Subcutaneous abdominal adipose tissue (tissue), 5 donors: ENCODE measurements around the gene TMEM235.

Experiments used
- H3K27ac ChIP-seq: one replicate; pipeline ENCODE4 v1.7.0; 2013; ENCODE audit warnings: low read depth, mild to moderate bottlenecking, inconsistent platforms, low read length, moderate library complexity
- H3K27me3 ChIP-seq, 5 donors: one replicate each; pipeline ENCODE4 v1.7.0; 2013; ENCODE audit warnings: low read length in 5 of 5, inconsistent platforms in 1 of 5; ENCODE audit not compliant: control insufficient read depth in 5 of 5, insufficient read depth in 4 of 5
- H3K36me3 ChIP-seq, 5 donors: one replicate each; pipeline ENCODE4 v1.7.0; 2013; ENCODE audit warnings: low read length in 5 of 5; ENCODE audit not compliant: control insufficient read depth in 5 of 5, insufficient read depth in 5 of 5
- H3K4me1 ChIP-seq, 5 donors: one replicate each; pipeline ENCODE4 v1.7.0; 2013; ENCODE audit warnings: low read length in 5 of 5, mild to moderate bottlenecking in 3 of 5, moderate library complexity in 1 of 5; ENCODE audit not compliant: control insufficient read depth in 5 of 5, insufficient read depth in 5 of 5
- H3K4me3 ChIP-seq, 5 donors: one replicate each; pipeline ENCODE4 v1.7.0; 2013; ENCODE audit warnings: low read length in 5 of 5, low read depth in 1 of 5
- H3K9ac ChIP-seq, 5 donors: one replicate each; pipeline ENCODE4 v1.7.0; 2013; ENCODE audit warnings: low read length in 5 of 5, mild to moderate bottlenecking in 4 of 5, moderate library complexity in 3 of 5
- H3K9me3 ChIP-seq, 5 donors: one replicate each; pipeline ENCODE4 v1.7.0; 2013; ENCODE audit warnings: low read length in 5 of 5; ENCODE audit not compliant: control insufficient read depth in 5 of 5
- donor health status: healthy.
- donor health status: healthy.
- donor health status: healthy.
- donor health status: healthy.
- donor health status: healthy.

TMEM235 gene

DNA sequence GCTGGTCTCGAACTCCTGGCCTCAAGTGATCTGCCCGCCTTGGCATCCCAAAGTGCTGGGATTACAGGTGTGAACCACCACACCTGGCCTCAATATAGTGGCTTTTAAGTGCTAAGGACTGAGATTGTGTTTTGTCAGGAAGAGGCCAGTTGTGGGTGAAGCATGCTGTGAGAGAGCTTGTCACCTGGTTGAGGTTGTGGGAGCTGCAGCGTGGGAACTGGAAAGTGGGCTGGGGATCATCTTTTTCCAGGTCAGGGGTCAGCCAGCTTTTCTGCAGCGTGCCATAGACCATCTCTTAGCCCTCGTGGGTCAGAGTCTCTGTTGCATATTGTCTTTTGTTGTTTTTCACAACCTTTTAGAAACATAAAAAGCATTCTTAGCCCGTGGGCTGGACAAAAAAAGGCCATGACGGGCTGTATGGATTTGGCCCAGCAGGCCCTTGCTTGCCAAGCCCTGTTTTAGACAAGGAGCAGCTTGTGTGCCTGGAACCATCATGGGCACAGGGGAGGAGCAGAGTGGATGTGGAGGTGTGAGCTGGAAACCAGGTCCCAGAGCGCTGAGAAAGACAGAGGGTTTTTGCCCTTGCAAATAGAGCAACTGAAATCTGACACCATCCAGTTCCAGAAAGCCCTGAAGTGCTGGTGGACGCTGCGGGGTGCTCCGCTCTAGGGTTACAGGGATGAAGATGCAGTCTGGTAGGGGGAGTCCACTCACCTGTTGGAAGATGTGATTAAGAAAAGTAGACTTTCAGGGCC lies 11.9 kb upstream of the TMEM235 start:
- H3K4me1 ChIP-seq: peaks cover 0 to 12% (median 1%) of the 10 kb centered on the region in 5 donors
- no peak overlapping the region for H3K9ac ChIP-seq
- H3K9me3 ChIP-seq: no peaks in the 10 kb centered on the region
- H3K36me3 ChIP-seq: no peaks in the 10 kb centered on the region
- no peak overlapping the region for H3K27ac ChIP-seq
- no peak overlapping the region for H3K4me3 ChIP-seq
- no peaks in the 10 kb centered on the region for H3K27me3 ChIP-seq

DNA sequence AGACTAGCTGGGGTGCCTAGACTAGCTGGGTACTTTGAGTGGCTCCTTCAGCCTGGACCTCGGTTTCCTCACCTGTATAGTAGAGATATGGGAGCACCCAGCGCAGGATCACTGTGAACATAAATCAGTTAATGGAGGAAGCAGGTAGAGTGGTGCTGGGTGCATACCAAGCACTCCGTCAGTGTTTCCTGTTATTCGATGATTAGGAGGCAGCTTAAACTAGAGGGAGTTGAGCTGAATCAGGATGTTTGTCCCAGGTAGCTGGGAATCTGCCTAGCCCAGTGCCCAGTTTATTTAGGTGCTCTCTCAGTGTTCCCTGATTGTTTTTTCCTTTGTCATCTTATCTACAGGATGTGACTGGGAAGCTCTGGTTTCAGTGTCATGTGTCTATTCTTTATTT lies 8.4 kb upstream of the TMEM235 start:
- no peak overlapping the region for H3K4me3 ChIP-seq
- H3K4me1 ChIP-seq: peaks cover 0 to 23% (median 4%) of the 10 kb centered on the region in 5 donors
- no peaks in the 10 kb centered on the region for H3K36me3 ChIP-seq
- no peak overlapping the region for H3K27ac ChIP-seq
- no peaks in the 10 kb centered on the region for H3K9me3 ChIP-seq
- peaks cover 0 to 7% (median 0%) of the 10 kb centered on the region in 5 donors for H3K27me3 ChIP-seq
- H3K9ac ChIP-seq: no peak overlapping the region

DNA sequence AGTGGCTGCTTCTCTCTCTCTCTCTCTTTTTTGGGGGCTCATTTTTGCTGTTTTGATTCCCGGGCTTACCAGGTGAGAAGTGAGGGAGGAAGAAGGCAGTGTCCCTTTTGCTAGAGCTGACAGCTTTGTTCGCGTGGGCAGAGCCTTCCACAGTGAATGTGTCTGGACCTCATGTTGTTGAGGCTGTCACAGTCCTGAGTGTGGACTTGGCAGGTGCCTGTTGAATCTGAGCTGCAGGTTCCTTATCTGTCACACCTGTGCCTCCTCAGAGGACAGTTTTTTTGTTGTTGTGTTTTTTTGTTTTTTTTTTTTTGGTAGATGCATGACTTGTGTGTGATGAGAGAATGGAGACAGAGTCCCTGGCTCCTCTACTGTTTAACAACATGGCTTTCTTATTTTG lies 7.7 kb upstream of the TMEM235 start:
- Histone ChIP-seq H3K36me3 (no peaks in the 10 kb centered on the region), H3K27ac (no peak overlapping the region), H3K27me3 (peaks cover 0 to 7% (median 0%) of the 10 kb centered on the region in 5 donors), H3K9me3 (no peaks in the 10 kb centered on the region), H3K4me1 (peaks cover 0 to 23% (median 4%) of the 10 kb centered on the region in 5 donors), H3K9ac (no peak overlapping the region), H3K4me3 (no peak overlapping the region)

DNA sequence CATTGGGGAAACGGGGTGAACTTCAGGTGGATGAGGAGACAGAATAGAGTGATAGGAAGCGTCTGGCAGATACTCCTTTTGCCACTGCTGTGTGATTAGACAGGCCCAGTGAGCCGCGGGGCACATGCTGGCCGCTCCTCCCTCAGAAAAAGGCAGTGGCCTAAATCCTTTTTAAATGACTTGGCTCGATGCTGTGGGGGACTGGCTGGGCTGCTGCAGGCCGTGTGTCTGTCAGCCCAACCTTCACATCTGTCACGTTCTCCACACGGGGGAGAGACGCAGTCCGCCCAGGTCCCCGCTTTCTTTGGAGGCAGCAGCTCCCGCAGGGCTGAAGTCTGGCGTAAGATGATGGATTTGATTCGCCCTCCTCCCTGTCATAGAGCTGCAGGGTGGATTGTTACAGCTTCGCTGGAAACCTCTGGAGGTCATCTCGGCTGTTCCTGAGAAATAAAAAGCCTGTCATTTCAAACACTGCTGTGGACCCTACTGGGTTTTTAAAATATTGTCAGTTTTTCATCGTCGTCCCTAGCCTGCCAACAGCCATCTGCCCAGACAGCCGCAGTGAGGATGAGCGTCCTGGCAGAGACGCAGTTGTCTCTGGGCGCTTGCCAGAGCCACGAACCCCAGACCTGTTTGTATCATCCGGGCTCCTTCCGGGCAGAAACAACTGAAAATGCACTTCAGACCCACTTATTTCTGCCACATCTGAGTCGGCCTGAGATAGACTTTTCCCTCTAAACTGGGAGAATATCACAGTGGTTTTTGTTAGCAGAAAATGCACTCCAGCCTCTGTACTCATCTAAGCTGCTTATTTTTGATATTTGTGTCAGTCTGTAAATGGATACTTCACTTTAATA lies 7.0 kb upstream of the TMEM235 start:
- no peaks in the 10 kb centered on the region for H3K9me3 ChIP-seq
- no peaks in the 10 kb centered on the region for H3K36me3 ChIP-seq
- no peak overlapping the region for H3K9ac ChIP-seq
- H3K4me1 ChIP-seq: peaks cover 0 to 23% (median 4%) of the 10 kb centered on the region in 5 donors
- no peak overlapping the region for H3K4me3 ChIP-seq
- no peak overlapping the region for H3K27ac ChIP-seq
- peaks cover 0 to 7% (median 0%) of the 10 kb centered on the region in 5 donors for H3K27me3 ChIP-seq

DNA sequence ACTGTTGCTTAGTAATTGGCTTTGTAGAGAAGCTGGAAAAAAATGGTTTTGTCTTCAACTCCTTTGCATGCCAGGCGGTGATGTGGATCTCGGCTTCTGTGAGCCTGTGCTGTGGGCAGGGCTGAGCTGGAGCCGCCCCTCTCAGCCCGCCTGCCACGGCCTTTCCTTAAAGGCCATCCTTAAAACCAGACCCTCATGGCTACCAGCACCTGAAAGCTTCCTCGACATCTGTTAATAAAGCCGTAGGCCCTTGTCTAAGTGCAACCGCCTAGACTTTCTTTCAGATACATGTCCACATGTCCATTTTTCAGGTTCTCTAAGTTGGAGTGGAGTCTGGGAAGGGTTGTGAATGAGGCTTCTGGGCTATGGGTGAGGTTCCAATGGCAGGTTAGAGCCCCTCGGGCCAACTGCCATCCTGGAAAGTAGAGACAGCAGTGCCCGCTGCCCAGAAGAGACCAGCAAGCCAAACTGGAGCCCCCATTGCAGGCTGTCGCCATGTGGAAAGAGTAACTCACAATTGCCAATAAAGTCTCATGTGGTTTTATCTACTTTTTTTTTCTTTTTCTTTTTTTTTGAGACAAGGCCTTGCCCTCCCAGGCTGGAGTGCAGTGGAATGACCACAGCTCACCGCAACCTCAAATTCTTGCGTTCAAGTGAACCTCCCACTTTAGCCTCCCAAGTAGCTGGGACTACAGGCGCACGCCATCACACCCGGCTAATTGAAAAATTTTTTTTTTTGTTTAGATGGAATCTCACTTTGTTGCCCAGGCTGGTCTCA lies 6.2 kb upstream of the TMEM235 start:
- no peak overlapping the region for H3K9ac ChIP-seq
- H3K27me3 ChIP-seq: peaks cover 0 to 8% (median under 1%) of the 10 kb centered on the region in 5 donors
- no peak overlapping the region for H3K27ac ChIP-seq
- no peaks in the 10 kb centered on the region for H3K9me3 ChIP-seq
- H3K4me1 ChIP-seq: peaks cover 0 to 23% (median 4%) of the 10 kb centered on the region in 5 donors
- no peak overlapping the region for H3K4me3 ChIP-seq
- H3K36me3 ChIP-seq: no peaks in the 10 kb centered on the region

DNA sequence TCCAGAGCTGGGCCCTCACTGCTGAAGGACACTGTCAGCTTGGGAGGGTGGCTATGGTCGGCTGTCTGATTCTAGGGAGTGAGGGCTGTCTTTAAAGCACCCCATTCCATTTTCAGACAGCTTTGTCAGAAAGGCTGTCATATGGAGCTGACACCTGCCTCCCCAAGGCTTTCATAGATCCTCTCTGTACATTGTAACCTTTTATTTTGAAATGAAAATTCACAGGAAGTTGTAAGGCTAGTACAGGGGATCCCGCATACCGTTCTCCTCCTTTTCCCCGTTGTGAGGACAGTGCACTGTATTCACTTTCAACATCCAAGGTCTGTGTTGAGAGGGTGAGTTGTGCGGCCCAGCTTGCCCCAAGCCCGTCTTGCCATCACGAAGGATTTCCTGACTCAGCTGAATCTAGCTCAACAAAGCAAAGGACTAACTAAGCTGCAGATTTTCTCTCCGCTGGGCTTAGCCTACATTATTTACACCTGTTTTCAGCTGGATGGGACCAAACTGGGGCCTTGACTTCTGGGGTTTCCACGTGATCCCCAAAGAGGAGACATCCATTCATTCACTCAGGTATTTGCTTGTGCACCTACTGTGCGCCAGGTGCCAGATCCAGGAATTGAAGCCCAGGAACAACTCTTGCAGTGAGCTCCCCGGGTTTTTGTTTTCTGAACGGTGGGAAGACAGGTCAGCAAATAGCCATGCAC lies 5.2 kb upstream of the TMEM235 start:
- no peak overlapping the region for H3K9ac ChIP-seq
- H3K4me1 ChIP-seq: peaks cover 0 to 23% (median 4%) of the 10 kb centered on the region in 5 donors
- peaks cover 8 to 17% (median 10%) of the 10 kb centered on the region in 5 donors for H3K27me3 ChIP-seq
- H3K27ac ChIP-seq: no peak overlapping the region
- no peaks in the 10 kb centered on the region for H3K9me3 ChIP-seq
- no peak overlapping the region for H3K4me3 ChIP-seq
- no peaks in the 10 kb centered on the region for H3K36me3 ChIP-seq

DNA sequence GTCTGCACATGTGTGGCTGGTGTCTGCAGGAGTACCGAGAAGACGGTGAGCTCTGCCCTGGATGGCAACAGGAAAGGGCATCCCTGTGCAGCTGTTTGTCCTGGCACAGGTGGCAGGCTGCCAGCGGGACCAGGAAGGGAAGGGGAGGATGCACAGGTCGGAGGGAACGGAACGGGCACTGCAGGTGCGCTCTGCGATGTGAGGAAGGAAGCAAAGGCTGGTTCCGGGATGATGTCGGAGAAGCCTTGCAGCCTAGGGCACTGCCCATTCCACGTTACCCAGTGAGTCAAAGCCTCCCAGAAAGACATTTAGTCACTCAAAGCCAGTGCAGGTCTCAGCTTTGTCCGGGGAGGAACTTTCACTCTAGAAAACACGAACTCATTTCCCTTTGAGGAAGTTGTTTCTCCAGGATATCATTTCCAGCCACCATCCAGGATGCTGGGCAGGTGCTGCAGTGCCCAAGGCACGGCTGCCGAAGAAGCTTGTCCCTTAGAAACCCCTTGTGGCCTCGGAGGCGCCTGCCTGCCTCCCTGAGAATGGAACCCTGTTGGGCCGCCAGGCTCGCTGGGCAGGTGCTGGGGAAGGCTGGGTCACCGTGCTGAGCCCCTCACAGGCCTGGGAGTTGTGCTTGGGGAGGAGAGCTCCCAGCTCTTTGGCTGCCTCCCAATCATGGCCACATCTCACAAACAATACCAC lies 4.5 kb upstream of the TMEM235 start:
- peaks cover 12 to 21% (median 15%) of the 10 kb centered on the region in 5 donors for H3K27me3 ChIP-seq
- H3K4me1 ChIP-seq: peaks cover 3 to 25% (median 4%) of the 10 kb centered on the region in 5 donors
- no peaks in the 10 kb centered on the region for H3K9me3 ChIP-seq
- H3K9ac ChIP-seq: no peak overlapping the region
- no peak overlapping the region for H3K27ac ChIP-seq
- H3K4me3 ChIP-seq: peak overlapping the region in 1 of 5 donors; percentile 26
- no peaks in the 10 kb centered on the region for H3K36me3 ChIP-seq

DNA sequence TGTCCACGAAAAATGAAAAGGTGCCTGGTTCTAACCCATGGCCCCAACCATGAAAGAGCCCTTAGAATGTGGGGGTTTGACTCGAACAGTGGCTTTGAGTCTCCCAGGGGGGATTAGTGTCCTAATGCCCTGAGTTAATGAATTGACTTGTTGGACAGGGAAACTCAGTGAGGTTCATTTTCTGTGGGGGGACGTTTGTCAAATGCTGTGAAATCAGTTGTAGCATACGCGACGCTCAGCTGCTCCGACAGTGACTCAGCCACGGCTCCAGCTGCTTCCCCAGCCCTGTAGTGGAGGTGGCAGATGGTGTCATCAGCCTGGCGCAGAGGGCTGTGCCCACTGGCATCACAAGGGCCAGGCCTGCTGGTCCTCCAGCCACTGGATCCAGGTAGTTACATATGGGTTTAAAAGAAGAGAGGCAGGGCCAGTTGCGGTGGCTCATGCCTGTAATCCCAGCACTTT lies 3.9 kb upstream of the TMEM235 start:
- Histone ChIP-seq H3K4me3 (no peak overlapping the region), H3K27ac (no peak overlapping the region), H3K4me1 (peaks cover 3 to 25% (median 6%) of the 10 kb centered on the region in 5 donors), H3K27me3 (peaks cover 17 to 27% (median 21%) of the 10 kb centered on the region in 5 donors), H3K9me3 (no peaks in the 10 kb centered on the region), H3K9ac (no peak overlapping the region), H3K36me3 (no peaks in the 10 kb centered on the region)

DNA sequence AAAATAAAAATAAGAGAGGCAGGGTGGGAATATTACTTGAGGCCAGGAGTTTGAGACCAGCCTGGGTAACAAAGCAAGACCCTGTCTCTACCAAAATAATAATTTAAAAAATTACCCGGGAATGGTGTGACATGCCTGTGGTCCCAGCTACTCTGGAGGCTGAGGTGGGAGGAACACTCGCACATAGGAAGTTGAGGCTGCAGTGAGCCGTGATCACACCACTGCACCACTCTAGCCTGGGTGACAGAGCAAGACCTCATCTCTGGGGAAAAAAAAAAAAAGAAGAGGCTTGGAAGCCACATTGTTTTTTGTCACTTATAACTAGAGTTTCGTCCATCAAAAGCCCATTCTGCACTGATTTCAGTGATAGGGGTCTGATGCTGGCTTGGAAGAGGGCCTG lies 3.3 kb upstream of the TMEM235 start:
- Histone ChIP-seq H3K27ac (no peak overlapping the region), H3K27me3 (peaks cover 19 to 33% (median 27%) of the 10 kb centered on the region in 5 donors), H3K9me3 (no peaks in the 10 kb centered on the region), H3K4me1 (peaks cover 3 to 19% (median 6%) of the 10 kb centered on the region in 5 donors), H3K4me3 (no peak overlapping the region), H3K9ac (no peak overlapping the region), H3K36me3 (no peaks in the 10 kb centered on the region)
